ENCODE measurements around the gene RAB34. TPM values are rescaled to one million over a fixed set of nuclear protein-coding genes. Genes with fewer than 3 reads are reported as not detected.
"Not testable (repeated sequence)": the region's sequence is repeated elsewhere in the genome, so short reads cannot be mapped to it uniquely, and the experiment has no call there.

The RAB34 gene
- total RNA-seq, 1 experiment from 2014 or later, result 158 TPM

DNA sequence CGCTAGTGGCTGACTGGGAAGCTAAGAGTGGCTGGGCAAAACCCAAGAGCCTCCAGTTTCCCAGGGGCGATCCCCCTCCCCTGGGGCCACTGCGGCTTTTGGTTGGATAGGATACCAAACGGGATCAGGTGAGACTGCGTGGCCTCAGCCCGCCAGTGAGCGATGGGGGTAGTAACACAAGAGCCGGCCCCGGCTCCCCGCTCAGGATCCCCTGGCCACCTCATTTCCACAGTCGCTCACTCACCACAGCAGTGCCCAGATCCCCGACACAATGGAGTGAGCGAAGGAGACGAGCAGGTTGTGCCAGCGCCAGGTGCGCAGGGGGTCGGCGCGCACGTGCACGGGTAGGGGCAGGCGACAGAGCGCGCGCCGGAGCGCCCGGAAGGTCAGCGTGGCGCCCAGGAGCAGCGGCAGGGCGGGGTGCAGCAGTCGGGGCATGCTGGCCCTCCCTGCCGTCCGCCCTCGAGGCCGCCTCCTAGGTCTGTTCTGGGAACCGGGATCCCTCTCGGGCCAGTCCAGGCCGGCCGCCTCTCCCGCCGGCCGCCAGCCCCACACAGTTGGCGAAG lies 8.1 kb upstream of the RAB34 start:
- Histone ChIP-seq H3K9me3 (ENCODE audit: low read depth, low read length, poor library complexity, severe bottlenecking) (no peaks in the 10 kb centered on the region), H3K4me1 (ENCODE audit: insufficient read depth, low read length, poor library complexity, severe bottlenecking) (peaks cover 48% of the 10 kb centered on the region), H3K27me3 (replicated peaks; ENCODE audit: insufficient read depth, low read depth, low read length, poor library complexity) (no peaks in the 10 kb centered on the region), H3K36me3 (ENCODE audit: insufficient read depth, low read length, poor library complexity, severe bottlenecking) (peaks cover 44% of the 10 kb centered on the region), H3K4me3 (ENCODE audit: low read depth, low read length, poor library complexity, severe bottlenecking) (peak overlapping the region; percentile 59), H3K27ac (ENCODE audit: low read depth, low read length, poor library complexity, severe bottlenecking) (peak overlapping the region; percentile 79)
- ChIA-PET POLR2A (ENCODE audit: low non-redundant PET) (interaction anchor here (0.6 to 0.7 kb wide), 2 partner anchors 35 to 198 kb away, joined by 3 read pairs; no protein-coding TSS in a partner anchor), CTCF (interaction anchor here (0.5 to 3.4 kb wide), 14 partner anchors 20 to 419 kb away, joined by 3 to 82 read pairs (median 11); no protein-coding TSS in a partner anchor)
- BruUV-seq (replicated peaks), result no TSS peak
- intact Hi-C loops (cut with micrococcal nuclease; ENCODE audit: unreplicated experiment), result loop anchor here (2.0 to 5.0 kb wide), 4 partner anchors 25 to 391 kb away; partner anchors contain the start of gene FLOT2
- peak; percentile 80 for DNase-seq (ENCODE audit: low spot score)
- TF ChIP-seq, protein P1, sequence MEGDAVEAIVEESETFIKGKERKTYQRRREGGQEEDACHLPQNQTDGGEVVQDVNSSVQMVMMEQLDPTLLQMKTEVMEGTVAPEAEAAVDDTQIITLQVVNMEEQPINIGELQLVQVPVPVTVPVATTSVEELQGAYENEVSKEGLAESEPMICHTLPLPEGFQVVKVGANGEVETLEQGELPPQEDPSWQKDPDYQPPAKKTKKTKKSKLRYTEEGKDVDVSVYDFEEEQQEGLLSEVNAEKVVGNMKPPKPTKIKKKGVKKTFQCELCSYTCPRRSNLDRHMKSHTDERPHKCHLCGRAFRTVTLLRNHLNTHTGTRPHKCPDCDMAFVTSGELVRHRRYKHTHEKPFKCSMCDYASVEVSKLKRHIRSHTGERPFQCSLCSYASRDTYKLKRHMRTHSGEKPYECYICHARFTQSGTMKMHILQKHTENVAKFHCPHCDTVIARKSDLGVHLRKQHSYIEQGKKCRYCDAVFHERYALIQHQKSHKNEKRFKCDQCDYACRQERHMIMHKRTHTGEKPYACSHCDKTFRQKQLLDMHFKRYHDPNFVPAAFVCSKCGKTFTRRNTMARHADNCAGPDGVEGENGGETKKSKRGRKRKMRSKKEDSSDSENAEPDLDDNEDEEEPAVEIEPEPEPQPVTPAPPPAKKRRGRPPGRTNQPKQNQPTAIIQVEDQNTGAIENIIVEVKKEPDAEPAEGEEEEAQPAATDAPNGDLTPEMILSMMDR (conservative IDR thresholded peaks at IDR 0.05; ENCODE audit: low read depth, low read length), result no peak
- no peak for TF ChIP-seq EZH2 (IDR thresholded peaks at IDR 0.05; ENCODE audit: borderline replicate concordance, low read depth, low read length, poor library complexity, severe bottlenecking)

DNA sequence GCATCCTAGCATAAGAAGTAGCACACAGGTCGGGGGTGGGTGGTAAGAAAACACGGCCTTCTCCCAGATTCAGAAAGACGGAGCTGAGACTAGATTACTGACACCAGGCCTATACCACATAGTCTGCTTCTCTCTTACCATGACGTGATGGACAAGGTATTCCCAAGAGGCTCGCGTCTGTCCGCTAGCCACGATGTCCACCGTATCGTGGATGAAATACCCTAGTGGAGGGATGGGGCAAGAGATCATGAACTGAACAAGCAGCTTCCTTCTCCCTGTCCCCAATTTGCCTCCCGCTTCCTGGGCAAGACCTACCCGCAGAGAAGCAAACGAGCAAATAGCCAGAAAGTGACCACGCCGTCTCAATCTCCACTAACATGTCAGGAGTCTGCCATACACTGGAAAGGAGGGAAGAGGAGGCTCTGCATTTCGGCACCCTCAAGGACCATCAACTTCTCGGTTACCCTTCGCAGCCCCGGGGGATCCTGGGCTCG lies 7.5 kb upstream of the RAB34 start:
- peaks cover 49% of the 10 kb centered on the region for H3K36me3 ChIP-seq (ENCODE audit: insufficient read depth, low read length, poor library complexity, severe bottlenecking)

DNA sequence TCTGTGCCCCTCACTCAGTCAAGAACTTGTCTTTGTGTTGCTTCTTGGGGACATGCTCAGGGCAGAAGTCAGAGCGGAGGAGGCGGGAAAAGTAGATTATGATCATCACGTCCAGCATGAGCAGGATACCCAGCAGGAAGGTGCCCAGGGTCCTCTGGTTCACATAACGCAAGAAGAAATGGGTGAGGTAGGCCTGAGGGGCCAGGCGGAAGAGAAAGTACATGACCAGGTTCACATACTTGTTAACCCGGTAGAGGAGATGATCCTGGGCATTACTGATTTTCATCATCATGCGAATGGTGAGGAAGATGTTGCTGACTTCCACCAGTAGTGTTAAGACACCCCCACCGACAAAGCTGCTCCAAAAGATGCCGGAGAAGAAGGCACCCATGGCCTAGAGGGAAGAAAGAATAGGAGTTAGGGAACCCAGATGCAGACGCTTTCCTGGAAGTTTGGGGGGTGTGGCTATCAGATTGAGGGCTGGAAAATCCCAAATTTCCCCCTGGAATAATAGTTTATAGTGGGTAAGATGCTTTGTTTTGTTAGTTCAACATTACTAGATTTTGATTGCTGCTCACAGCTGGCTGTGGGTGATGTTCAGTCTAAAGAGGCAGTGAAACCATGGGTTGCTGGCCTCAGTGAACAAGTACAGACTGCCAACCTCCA lies 7.0 kb upstream of the RAB34 start:
- Histone ChIP-seq H3K9me3 (ENCODE audit: low read depth, low read length, poor library complexity, severe bottlenecking) (no peaks in the 10 kb centered on the region), H3K4me3 (ENCODE audit: low read depth, low read length, poor library complexity, severe bottlenecking) (no peak overlapping the region), H3K27ac (ENCODE audit: low read depth, low read length, poor library complexity, severe bottlenecking) (peak overlapping the region; percentile 79), H3K36me3 (ENCODE audit: insufficient read depth, low read length, poor library complexity, severe bottlenecking) (peaks cover 50% of the 10 kb centered on the region), H3K4me1 (ENCODE audit: insufficient read depth, low read length, poor library complexity, severe bottlenecking) (peaks cover 48% of the 10 kb centered on the region), H3K27me3 (replicated peaks; ENCODE audit: insufficient read depth, low read depth, low read length, poor library complexity) (no peaks in the 10 kb centered on the region)
- POLR2A ChIA-PET (ENCODE audit: low non-redundant PET), result no interaction called here
- TF ChIP-seq, protein P1 (conservative IDR thresholded peaks at IDR 0.05; ENCODE audit: low read depth, low read length), result no peak
- no peak for TF ChIP-seq EZH2 (IDR thresholded peaks at IDR 0.05; ENCODE audit: borderline replicate concordance, low read depth, low read length, poor library complexity, severe bottlenecking)
- CTCF ChIA-PET, result interaction anchor here (1.0 to 3.4 kb wide), 2 partner anchors 26 to 39 kb away, joined by 3 to 82 read pairs; no protein-coding TSS in a partner anchor
- no peak for DNase-seq (ENCODE audit: low spot score)
- BruUV-seq (replicated peaks), result no TSS peak
- intact Hi-C loops (cut with micrococcal nuclease; ENCODE audit: unreplicated experiment), result loop anchor here (2.0 to 5.0 kb wide), 2 partner anchors 173 to 192 kb away; partner anchors contain the start of gene FLOT2

More for the DNA sequence above, 7.5 kb upstream of the RAB34 start:
- peak overlapping the region; percentile 79 for H3K27ac ChIP-seq (ENCODE audit: low read depth, low read length, poor library complexity, severe bottlenecking)
- H3K9me3 ChIP-seq (ENCODE audit: low read depth, low read length, poor library complexity, severe bottlenecking), result no peaks in the 10 kb centered on the region
- TF ChIP-seq, protein P1 (conservative IDR thresholded peaks at IDR 0.05; ENCODE audit: low read depth, low read length), result no peak
- no peak for TF ChIP-seq EZH2 (IDR thresholded peaks at IDR 0.05; ENCODE audit: borderline replicate concordance, low read depth, low read length, poor library complexity, severe bottlenecking)
- H3K4me3 ChIP-seq (ENCODE audit: low read depth, low read length, poor library complexity, severe bottlenecking), result peak overlapping the region; percentile 59
- intact Hi-C loops (cut with micrococcal nuclease; ENCODE audit: unreplicated experiment), result loop anchor here (2.0 to 5.0 kb wide), 2 partner anchors 172 to 192 kb away; partner anchors contain the start of gene FLOT2
- no peaks in the 10 kb centered on the region for H3K27me3 ChIP-seq (replicated peaks; ENCODE audit: insufficient read depth, low read depth, low read length, poor library complexity)
- H3K4me1 ChIP-seq (ENCODE audit: insufficient read depth, low read length, poor library complexity, severe bottlenecking), result peaks cover 48% of the 10 kb centered on the region
- POLR2A ChIA-PET (ENCODE audit: low non-redundant PET), result interaction anchor here (0.7 kb wide), 1 partner anchor 36 kb away, joined by 3 read pairs; no protein-coding TSS in a partner anchor
- peak; percentile 76 for DNase-seq (ENCODE audit: low spot score)
- BruUV-seq (replicated peaks), result TSS peak; percentile 55
- CTCF ChIA-PET, result interaction anchor here (1.0 to 3.4 kb wide), 4 partner anchors 23 to 188 kb away, joined by 3 to 82 read pairs (median 8); no protein-coding TSS in a partner anchor

DNA sequence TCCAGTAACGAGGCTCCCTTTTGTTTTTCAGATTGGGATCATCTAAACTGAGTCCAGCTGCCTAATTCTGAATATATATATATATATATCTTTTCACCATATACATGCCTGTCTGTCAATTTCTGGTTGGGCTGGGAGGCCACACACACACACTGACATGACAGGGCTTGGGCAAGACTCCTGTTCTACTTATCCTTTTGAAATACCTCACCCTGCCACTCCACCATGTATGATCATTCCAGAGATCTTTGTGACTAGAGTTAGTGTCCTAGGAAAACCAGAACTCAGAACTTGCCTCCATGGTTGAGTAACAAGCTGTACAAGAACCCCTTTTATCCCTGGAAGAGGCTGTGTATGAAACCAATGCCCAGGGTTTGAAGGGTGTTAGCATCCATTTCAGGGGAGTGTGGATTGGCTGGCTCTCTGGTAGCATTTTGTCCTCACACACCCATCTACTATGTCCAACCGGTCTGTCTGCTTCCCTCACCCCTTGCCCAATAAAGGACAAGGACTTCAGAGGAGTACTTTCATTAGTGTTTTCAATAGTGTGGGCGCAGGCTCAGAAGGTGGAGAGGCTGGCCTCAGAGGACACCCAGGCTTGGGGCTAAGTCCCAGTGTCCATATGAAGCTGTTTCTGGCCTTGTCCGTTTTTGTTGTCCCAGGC lies 6.3 kb upstream of the RAB34 start:
- H3K27ac ChIP-seq (ENCODE audit: low read depth, low read length, poor library complexity, severe bottlenecking); H3K9me3 ChIP-seq (ENCODE audit: low read depth, low read length, poor library complexity, severe bottlenecking); CTCF ChIA-PET; BruUV-seq (replicated peaks); DNase-seq (ENCODE audit: low spot score); H3K27me3 ChIP-seq (replicated peaks; ENCODE audit: insufficient read depth, low read depth, low read length, poor library complexity); H3K4me3 ChIP-seq (ENCODE audit: low read depth, low read length, poor library complexity, severe bottlenecking): not testable (repeated sequence)
- H3K4me1 ChIP-seq (ENCODE audit: insufficient read depth, low read length, poor library complexity, severe bottlenecking), result peaks cover 51% of the 10 kb centered on the region
- H3K36me3 ChIP-seq (ENCODE audit: insufficient read depth, low read length, poor library complexity, severe bottlenecking), result peaks cover 50% of the 10 kb centered on the region
- POLR2A ChIA-PET (ENCODE audit: low non-redundant PET), result interaction anchor here (0.7 kb wide), 1 partner anchor 333 kb away, joined by 5 read pairs; no protein-coding TSS in a partner anchor
- intact Hi-C loops (cut with micrococcal nuclease; ENCODE audit: unreplicated experiment), result loop anchor here (2.0 kb wide), 1 partner anchor 193 kb away; no protein-coding TSS in a partner anchor
